Stimulated activated CD8-positive, alpha-beta memory T cell treated with anti-CD3 and anti-CD28 coated beads, Interleukin-4, amount 100 ng/mL, for 1 hour (primary cell): ENCODE results near the gene SPIB.

ENCODE experiments used
- DNase-seq, 2 donors: peaks; one replicate each; pipeline ENCODE4 v3.0.0-alpha.2; 2020; ENCODE audit warnings: low read depth in 2 of 2, low spot score in 1 of 2

The SPIB gene

GRCh38 chr19:50417111-50418081 lies 1.3 kb upstream of the SPIB start:
- DNase-seq, result no peak

GRCh38 chr19:50419022-50419579 lies 363 bp downstream of the SPIB start:
- DNase-seq, result no peak

GRCh38 chr19:50419580-50420035 lies 870 bp downstream of the SPIB start:
- DNase-seq, result no peak

GRCh38 chr19:50420127-50420526 lies 1.4 kb downstream of the SPIB start:
- no peak for DNase-seq

GRCh38 chr19:50420808-50421207 lies 2.1 kb downstream of the SPIB start:
- no peak for DNase-seq

- DNase-seq, result no peak
Measured at GRCh38 chr19:50422397-50423278, 3.9 kb downstream of the SPIB start.

- no peak for DNase-seq
Measured at GRCh38 chr19:50423279-50424113, 4.8 kb downstream of the SPIB start.

GRCh38 chr19:50425581-50425980 lies 6.8 kb downstream of the SPIB start:
- DNase-seq, result no peak

- no peak for DNase-seq
Measured at GRCh38 chr19:50427318-50427925, 8.7 kb downstream of the SPIB start.

- DNase-seq, result no peak
Measured at GRCh38 chr19:50427997-50428425, 9.3 kb downstream of the SPIB start.

- DNase-seq, result no peak
Measured at GRCh38 chr19:50428772-50429463, 10.2 kb downstream of the SPIB start.

GRCh38 chr19:50430888-50431342 lies 12.2 kb downstream of the SPIB start:
- DNase-seq, result no peak

GRCh38 chr19:50431343-50432220 lies 12.8 kb downstream of the SPIB start:
- peak; percentile 78 to 86 for DNase-seq

GRCh38 chr19:50432221-50433028 lies 13.7 kb downstream of the SPIB start, which contains the start of gene MYBPC2:
Gene MYBPC2 (plus strand): TSS chr19:50432892. CDS start chr19:50432954, 62 bp downstream.
- no peak for DNase-seq

- no peak for DNase-seq
Measured at GRCh38 chr19:50433201-50434180, 14.8 kb downstream of the SPIB start.

GRCh38 chr19:50434525-50434924 lies 15.8 kb downstream of the SPIB start:
- DNase-seq, result no peak
